HG02870 (cell line): ENCODE results near the gene C1orf115.
"Not testable (repeated sequence)": the region's sequence is repeated elsewhere in the genome, so short reads cannot be mapped to it uniquely, and the experiment has no call there.

ENCODE experiments used
- ATAC-seq: cut with Tn5 transposase; IDR thresholded peaks from one replicate; pipeline ENCODE4 v1.9.1; 2021; ENCODE audit warnings: mild to moderate bottlenecking, moderate library complexity; ENCODE audit not compliant: unreplicated experiment

C1orf115 gene, protein sequence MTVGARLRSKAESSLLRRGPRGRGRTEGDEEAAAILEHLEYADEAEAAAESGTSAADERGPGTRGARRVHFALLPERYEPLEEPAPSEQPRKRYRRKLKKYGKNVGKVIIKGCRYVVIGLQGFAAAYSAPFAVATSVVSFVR

DNA sequence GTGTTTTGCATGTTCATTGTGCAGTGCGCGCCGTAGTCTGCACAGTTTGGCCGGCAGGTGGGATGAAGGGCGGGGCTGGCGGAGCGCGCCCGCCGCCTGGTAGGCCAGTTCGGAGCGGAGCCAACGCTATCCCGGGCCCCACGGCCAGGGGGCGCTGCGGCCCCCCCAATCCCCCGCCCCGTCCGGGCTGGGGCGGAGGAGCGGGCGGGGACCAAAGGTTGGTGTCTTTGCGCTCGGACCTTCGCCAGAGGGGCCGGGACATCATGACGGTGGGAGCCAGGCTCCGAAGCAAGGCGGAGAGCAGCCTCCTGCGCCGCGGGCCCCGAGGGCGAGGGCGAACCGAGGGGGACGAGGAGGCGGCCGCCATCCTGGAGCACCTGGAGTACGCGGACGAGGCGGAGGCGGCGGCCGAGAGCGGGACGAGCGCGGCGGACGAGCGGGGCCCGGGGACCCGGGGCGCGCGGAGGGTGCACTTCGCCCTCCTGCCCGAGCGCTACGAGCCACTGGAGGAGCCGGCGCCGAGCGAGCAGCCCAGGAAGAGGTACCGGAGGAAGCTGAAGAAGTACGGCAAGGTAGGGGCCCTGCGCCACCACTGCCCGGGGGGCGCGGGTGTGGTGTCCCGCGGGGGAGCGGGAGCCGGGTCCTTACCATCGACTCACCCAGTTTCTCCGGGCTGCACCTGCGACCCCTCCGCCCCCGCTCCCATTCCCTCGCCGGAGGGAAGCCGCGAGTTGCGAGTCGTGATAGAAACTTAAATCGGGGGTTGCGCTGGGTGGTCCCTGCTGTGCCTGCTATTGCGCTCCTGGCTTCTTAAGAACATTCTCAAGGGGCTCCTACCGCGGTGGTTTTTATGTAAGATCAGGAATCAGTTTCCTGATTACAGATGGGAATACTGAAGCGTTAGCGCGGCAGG, at the start of gene C1orf115:
C1orf115 (plus strand) TSS at position 224 of the 913 bp plus-strand sequence; CDS start at position 264, 40 bp downstream.
- peak; percentile 92 for ATAC-seq

- no peak for ATAC-seq
Measured at GRCh38 chr1:220642285-220642684, 47.9 kb upstream of the C1orf115 start.

GRCh38 chr1:220652995-220653394, 37.2 kb upstream of the C1orf115 start:
- no peak for ATAC-seq

GRCh38 chr1:220655509-220655908, 34.7 kb upstream of the C1orf115 start:
- peak; percentile 98 for ATAC-seq

DNA sequence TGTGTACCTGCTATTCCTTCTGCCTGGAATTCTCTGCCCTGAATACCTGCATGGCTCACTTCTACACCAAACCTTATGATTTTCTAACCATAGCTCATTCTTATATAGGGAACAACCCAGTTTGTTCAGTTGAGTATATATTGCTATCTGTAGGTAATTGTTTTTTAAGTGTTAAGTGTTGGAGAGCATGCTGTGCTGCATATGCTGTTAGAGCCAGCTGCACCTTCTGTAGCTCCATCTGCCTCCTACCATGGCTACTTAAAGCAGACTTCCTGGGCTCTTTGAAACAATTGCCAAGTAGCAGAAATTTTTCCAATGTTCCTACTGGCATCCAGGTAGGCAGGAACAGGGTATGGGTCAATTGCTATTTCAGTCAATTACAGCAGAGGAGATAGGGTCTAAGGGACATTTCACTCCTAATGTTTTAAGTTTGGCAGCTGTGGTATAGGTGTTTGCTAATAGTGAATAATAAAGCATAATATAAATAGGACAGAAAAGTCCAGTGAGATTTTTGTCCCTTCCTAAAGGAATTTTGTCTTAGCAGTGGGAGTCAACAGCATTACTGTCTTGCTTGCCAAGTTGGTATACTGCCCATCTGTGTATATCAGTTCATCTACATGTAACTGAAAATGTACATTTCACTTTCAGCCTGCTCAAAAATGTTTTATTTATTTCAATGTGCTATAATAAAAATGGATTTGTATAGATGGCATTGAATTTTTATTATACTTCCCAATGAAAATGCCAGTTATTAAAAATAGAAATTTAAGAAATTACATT, 34.0 kb upstream of the C1orf115 start:
- ATAC-seq: peak; percentile 25

GRCh38 chr1:220666349-220666748, 23.8 kb upstream of the C1orf115 start:
- no peak for ATAC-seq

- ATAC-seq: no peak
Measured at GRCh38 chr1:220669005-220669404, 21.2 kb upstream of the C1orf115 start.

DNA sequence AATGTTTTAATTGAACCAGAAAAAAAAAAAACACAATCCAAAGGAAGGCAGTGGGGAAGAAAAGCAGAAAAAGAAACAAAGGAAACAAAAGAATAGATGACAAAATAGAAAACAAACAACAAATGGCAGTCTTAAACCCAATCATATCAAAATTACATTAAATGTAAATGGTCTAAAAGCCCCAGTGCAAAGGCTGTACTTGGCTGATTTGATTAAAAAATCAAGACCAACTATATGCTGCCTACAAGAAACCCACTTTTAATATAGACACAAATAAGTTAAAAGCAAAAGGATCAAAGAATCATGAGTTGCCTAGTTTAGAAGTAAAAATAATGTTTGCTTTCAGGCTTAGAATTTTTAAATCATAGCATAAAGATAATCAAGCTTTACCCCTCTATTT, 19.8 kb upstream of the C1orf115 start:
- ATAC-seq: no peak

DNA sequence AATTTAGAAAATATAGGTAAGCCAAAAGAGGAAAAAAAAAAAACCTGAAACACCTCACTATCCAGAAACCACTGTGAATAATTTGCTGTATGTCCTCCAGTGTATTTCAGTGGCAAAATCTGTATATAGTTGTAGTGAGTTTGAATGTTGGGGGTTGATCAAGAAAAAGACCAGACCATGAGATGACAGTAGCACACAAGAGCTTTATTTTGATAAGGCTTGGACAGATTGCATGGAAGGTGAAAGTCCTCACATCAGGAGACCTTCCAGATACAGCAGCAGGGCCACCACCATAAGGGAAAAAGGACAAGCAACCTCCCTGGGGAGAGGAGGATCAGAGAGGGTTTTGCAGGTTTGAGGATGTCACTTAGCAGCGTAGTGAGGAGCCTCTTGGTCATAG, 16.2 kb upstream of the C1orf115 start:
- ATAC-seq: no peak

DNA sequence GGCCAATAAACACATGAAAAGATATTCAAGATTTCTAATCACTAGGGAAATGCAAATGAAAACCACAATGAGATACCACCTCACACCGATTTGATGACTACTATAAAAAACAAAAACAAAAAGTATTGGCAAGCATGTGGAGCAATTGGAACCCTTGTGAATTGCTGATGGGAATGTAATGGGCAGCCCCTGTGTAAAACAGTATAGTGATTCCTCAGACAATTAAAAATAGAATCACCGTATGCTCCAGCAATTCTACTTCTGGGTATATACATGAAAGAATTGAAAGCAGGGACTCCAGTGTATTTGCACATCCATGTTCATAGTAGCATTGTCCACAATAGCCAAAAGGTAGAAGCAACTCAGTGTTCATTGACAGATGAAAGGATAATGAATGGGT, 12.9 kb upstream of the C1orf115 start:
- no peak for ATAC-seq

DNA sequence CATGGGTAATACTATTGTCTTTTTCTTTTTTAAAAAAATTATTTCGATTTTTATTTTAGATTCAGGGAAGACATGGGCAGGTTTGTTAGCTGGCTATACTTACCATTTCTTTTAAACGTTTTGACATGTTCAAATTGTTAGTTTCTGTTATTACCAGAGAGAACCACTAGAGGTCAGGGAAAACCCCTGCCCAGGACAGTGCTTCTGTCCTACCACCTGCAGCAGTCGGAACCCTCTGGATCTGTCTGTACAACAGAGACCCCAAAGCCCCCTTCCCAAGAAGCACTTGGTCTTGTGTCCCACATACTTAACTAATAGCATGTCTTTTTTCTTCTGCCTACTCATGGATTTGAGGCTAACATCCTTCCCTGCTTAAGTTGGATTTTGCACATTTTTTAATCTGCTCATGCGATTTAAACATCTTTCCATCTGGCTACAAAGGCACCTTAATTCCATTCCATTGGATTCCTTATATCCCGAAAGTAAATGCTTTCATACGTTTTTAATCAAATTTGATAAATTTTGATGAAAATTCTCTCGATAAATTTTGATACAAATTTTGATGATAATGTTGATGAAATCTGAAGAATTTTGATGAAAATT, 10.0 kb upstream of the C1orf115 start:
- ATAC-seq: peak; percentile 98

DNA sequence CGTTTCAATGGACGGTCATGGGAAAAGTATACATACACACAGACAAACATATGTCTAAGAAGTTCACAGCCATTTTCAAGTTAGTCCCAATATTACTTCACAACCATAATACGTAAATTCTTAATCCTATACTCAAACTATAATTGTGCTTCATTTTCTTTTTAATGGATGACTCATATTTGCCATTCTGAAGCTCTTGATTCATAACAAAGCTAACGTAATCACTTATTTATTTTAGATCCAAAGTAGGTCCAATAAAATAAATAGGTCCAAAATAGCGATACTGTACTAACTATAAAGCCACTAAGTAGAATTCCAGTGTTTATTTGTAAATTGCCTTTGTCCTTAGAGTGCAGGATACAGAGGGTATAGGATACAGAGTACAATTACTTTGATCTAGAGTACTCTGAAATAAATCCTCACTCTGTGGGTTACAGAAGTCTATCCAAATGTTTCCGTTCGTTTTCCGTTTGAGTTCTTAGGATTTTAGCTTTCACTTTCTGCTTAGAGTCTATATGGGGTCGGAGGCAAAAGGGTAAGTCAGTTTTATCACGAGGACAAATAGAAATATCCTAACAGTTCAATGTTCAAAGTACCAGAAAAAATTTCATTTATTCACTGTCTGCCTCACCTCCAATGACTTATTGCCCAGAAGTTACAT, 8.8 kb upstream of the C1orf115 start:
- ATAC-seq: no peak

DNA sequence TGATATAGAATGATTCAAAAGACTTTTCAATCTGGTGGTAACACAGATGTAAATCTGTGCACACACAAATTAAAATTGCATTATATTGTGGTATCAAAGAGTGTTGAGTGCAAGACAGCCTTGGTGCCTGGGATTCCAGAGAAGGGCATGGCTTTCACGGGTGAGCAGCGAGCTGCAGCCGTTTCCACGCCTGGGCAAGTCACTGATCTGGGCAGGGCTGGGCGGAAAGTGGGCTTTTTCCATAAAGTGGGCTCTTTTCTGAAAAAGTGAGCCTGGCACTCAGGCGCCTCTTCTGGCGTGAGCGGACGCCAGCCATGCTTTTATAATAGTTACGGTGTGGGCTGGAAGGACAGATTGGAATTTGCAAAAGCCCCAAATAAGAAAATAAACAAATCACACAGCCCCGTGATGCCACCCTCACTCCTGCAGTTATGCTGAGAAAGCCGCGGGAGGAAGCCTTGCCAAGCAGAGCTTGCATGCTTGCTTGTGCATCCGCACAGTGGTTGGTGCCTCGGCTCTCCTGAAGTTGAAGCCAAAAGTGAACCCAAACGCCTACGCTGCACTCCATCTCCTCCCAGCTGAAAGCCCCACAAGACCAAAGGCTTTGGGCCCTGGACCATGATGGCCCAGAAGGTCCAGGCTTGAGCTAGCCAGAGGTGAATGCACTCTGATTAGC, 7.1 kb upstream of the C1orf115 start:
- ATAC-seq: no peak

- not testable (repeated sequence) for ATAC-seq
Measured at GRCh38 chr1:220683716-220684115, 6.4 kb upstream of the C1orf115 start.

GRCh38 chr1:220684890-220685289, 5.3 kb upstream of the C1orf115 start:
- no peak for ATAC-seq

DNA sequence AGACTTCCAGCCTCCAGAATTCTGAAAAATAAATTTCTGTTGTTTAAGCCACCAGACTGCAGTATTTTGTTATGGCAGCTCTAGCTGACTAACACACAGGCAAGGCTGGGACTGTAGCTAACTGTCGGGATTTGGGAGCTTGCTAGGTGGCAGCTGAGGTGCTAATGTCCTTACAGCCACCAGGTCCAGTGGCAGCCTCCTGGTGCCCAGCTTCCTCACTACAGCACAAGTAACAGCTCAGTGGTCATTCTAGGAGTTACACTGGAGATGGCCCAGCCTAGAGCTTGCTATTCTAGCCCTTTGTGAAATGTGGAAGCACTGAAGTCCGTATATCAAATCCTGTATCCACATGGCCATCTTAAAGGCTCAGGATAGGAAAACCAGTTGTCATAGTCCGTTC, 4.3 kb upstream of the C1orf115 start:
- no peak for ATAC-seq

DNA sequence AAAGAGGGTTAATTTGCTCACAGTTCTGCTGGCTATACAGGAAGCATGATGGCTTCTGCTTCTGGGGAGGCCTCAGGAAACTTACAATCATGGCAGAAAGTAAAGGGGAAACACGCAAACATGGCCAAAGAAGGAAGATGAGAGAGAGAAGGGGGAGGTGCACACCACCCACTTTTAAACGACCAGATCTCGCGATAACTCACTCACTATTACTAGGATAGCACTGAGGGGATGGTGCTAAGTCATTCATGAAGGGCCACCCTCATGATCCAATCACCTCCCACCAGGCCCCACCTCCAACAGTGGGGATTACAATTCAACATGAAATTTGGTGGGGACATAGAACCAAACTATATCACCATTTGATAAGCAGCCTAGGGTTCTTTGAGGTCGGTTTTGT, 2.4 kb upstream of the C1orf115 start:
- ATAC-seq: no peak

- no peak for ATAC-seq
Measured at GRCh38 chr1:220689666-220690065, 497 bp upstream of the C1orf115 start.

GRCh38 chr1:220691053-220691684, 1.0 kb downstream of the C1orf115 start:
- ATAC-seq: no peak
